Peyer's patch (tissue), 4 donors: ENCODE measurements around the gene THADA. TPM values are rescaled to one million over a fixed set of nuclear protein-coding genes. Genes with fewer than 3 reads are reported as not detected.

Source experiments
- DNase-seq, 3 donors: peaks; one replicate each; pipeline ENCODE4 v3.0.0-alpha.2; 2017 to 2019
- H3K27ac ChIP-seq, 4 donors: fragments of 200-600 bp; sonication (generic); one replicate each; pipeline ENCODE4 v1.5.1; 2016 to 2019
- H3K27me3 ChIP-seq, 2 donors: fragments of 200-600 bp; sonication (generic); one replicate each; pipeline ENCODE4 v1.5.1; 2019
- H3K36me3 ChIP-seq, 3 donors: fragments of 200-600 bp; sonication (generic); one replicate each; pipeline ENCODE4 v1.5.1; 2016 to 2019
- H3K4me1 ChIP-seq, 4 donors: fragments of 200-600 bp; sonication (generic); one replicate each; pipeline ENCODE4 v1.5.1; 2016 to 2019
- H3K4me3 ChIP-seq, 4 donors: fragments of 200-600 bp; sonication (generic); 1 replicate in 3 of 4; 2 replicates in 1 of 4; pipeline ENCODE4 v1.5.1; 2016 to 2019; ENCODE audit warnings: mild to moderate bottlenecking in 1 of 4
- H3K9me3 ChIP-seq, 4 donors: fragments of 200-600 bp; sonication (generic); one replicate each; pipeline ENCODE4 v1.5.1; 2016 to 2019; ENCODE audit warnings: mild to moderate bottlenecking in 1 of 4
- CTCF ChIP-seq, 6 experiments: fragments of 450-650 bp in 4 of 6; fragments of 200-600 bp in 2 of 6; sonication (generic) in 1 of 6; IDR thresholded peaks; one replicate each; pipeline ENCODE4 v1.5.1; 2017 to 2019; ENCODE audit warnings: antibody characterized with exemption in 6 of 6, mild to moderate bottlenecking in 3 of 6, moderate library complexity in 1 of 6
- POLR2A ChIP-seq, 2 donors: fragments of 450-650 bp; IDR thresholded peaks; one replicate each; pipeline ENCODE4 v1.5.1; 2017; ENCODE audit warnings: antibody characterized with exemption in 2 of 2, mild to moderate bottlenecking in 2 of 2, moderate library complexity in 2 of 2
- total RNA-seq, 4 donors: library from RNA; depleted of rRNA; stranded (reverse); fragments of >200 nt; gene quantifications; one replicate each; pipeline ENCODE4 v1.1.0, GENCODE V29; 2016

The THADA gene
- total RNA-seq, 4 donors from 2014 or later = 19.3 to 76.7 (median 26.3) TPM

DNA sequence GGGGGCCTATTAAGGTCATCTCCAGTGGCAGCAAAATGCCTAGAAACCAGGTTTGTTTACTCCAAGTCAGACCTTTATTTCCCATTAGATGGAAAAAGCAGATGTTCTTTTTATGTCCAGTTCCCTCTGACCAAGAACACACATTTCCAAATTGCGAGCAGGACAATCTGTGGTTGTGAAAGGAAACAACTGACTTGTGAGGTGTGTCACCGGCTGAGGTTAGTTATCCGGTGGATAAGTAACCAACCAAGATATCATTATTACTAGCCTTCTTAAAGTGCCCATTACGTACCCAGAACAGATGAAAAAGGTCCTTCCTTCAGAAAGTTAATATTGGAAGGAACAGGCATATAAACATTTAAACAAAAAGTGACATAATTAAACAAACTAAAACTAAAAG lies 112.9 kb downstream of the THADA start:
- no peak for TF ChIP-seq POLR2A (IDR thresholded peaks at IDR 0.05)
- TF ChIP-seq CTCF (IDR thresholded peaks at IDR 0.05) = no peak
- peak overlapping the region; percentile 33 to 69 (median 47) for H3K27ac ChIP-seq
- no peaks in the 10 kb centered on the region for H3K9me3 ChIP-seq
- H3K27me3 ChIP-seq = no peaks in the 10 kb centered on the region
- H3K36me3 ChIP-seq = no peaks in the 10 kb centered on the region
- DNase-seq = peak in 1 of 3 donors; percentile 61
- peaks cover 0 to 19% (median 7%) of the 10 kb centered on the region in 4 donors for H3K4me1 ChIP-seq
- no peak overlapping the region for H3K4me3 ChIP-seq

GRCh38 chr2:43481927-43482542 lies 113.8 kb downstream of the THADA start:
- Histone ChIP-seq H3K9me3 (no peaks in the 10 kb centered on the region), H3K27ac (peak overlapping the region in 3 of 4 donors; percentile 33 to 69 (median 41)), H3K27me3 (no peaks in the 10 kb centered on the region), H3K4me1 (peaks cover 0 to 19% (median 7%) of the 10 kb centered on the region in 4 donors), H3K36me3 (no peaks in the 10 kb centered on the region), H3K4me3 (no peak overlapping the region)
- no peak for DNase-seq
- TF ChIP-seq CTCF (IDR thresholded peaks at IDR 0.05) = no peak
- no peak for TF ChIP-seq POLR2A (IDR thresholded peaks at IDR 0.05)

DNA sequence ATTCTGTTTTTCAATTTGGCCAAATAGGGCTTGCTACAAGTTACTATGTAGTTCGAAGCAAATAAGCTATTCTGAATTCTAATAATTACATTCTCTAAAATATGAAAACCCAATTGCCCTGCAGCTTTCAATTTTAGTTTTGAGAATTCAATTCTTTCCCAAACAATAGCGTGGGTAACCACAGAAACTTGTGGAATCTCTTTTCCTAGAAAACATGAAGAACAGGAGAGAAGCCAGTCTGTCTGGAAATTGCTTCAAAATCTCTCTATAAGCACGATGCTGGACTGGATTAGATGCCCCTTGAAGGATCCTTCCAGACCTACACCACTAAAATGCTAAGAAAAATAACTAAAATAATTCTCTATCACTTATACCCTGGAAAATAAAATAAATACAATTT lies 115.0 kb downstream of the THADA start:
- Histone ChIP-seq H3K27ac (no peak overlapping the region), H3K36me3 (no peaks in the 10 kb centered on the region), H3K4me3 (no peak overlapping the region), H3K27me3 (no peaks in the 10 kb centered on the region), H3K4me1 (peaks cover 0 to 19% (median 7%) of the 10 kb centered on the region in 4 donors), H3K9me3 (no peaks in the 10 kb centered on the region)
- TF ChIP-seq POLR2A (IDR thresholded peaks at IDR 0.05) = no peak
- TF ChIP-seq CTCF (IDR thresholded peaks at IDR 0.05) = no peak
- no peak for DNase-seq

- Histone ChIP-seq H3K27me3 (no peaks in the 10 kb centered on the region), H3K36me3 (no peaks in the 10 kb centered on the region), H3K4me3 (no peak overlapping the region), H3K4me1 (peaks cover 0 to 14% (median 6%) of the 10 kb centered on the region in 4 donors), H3K27ac (no peak overlapping the region), H3K9me3 (no peaks in the 10 kb centered on the region)
- no peak for DNase-seq
- no peak for TF ChIP-seq CTCF (IDR thresholded peaks at IDR 0.05)
- no peak for TF ChIP-seq POLR2A (IDR thresholded peaks at IDR 0.05)
These were observed 117.3 kb downstream of the THADA start for GRCh38 chr2:43478412-43479086.

GRCh38 chr2:43475922-43476321 lies 119.9 kb downstream of the THADA start:
- no peaks in the 10 kb centered on the region for H3K36me3 ChIP-seq
- no peaks in the 10 kb centered on the region for H3K9me3 ChIP-seq
- DNase-seq = no peak
- H3K4me3 ChIP-seq = no peak overlapping the region
- H3K27ac ChIP-seq = no peak overlapping the region
- no peaks in the 10 kb centered on the region for H3K4me1 ChIP-seq
- H3K27me3 ChIP-seq = no peaks in the 10 kb centered on the region
- TF ChIP-seq POLR2A (IDR thresholded peaks at IDR 0.05) = no peak
- TF ChIP-seq CTCF (IDR thresholded peaks at IDR 0.05) = no peak
